ENCODE measurements around the gene AASS. TPM values are rescaled to one million over a fixed set of nuclear protein-coding genes. Genes with fewer than 3 reads are reported as not detected.

The AASS gene
- total and polyA plus RNA-seq, 2 of the 8 experiments (the other 6 are each of a cell fraction or from before 2014, with no cell fraction given) = 203 to 394 TPM

DNA sequence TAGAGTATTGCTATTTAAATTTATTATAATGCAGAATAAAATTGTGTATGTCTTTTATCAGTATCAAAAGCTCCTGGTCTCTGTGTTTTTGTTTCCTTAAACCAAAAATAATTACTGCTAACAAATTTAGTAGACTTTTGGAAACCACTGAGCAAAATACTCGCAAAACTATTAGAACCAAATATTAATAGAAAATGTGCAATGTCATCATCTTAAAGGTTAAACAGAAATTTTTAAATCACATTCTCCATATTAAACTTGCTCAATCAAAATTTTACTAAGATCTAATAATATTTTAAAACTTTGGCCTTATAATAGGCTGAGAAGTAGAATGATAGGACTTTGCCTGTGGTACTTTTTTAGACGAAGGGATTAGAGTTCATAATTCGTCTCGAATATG is 48.4 kb downstream of the AASS start (continued):
- TF ChIP-seq, protein P1, sequence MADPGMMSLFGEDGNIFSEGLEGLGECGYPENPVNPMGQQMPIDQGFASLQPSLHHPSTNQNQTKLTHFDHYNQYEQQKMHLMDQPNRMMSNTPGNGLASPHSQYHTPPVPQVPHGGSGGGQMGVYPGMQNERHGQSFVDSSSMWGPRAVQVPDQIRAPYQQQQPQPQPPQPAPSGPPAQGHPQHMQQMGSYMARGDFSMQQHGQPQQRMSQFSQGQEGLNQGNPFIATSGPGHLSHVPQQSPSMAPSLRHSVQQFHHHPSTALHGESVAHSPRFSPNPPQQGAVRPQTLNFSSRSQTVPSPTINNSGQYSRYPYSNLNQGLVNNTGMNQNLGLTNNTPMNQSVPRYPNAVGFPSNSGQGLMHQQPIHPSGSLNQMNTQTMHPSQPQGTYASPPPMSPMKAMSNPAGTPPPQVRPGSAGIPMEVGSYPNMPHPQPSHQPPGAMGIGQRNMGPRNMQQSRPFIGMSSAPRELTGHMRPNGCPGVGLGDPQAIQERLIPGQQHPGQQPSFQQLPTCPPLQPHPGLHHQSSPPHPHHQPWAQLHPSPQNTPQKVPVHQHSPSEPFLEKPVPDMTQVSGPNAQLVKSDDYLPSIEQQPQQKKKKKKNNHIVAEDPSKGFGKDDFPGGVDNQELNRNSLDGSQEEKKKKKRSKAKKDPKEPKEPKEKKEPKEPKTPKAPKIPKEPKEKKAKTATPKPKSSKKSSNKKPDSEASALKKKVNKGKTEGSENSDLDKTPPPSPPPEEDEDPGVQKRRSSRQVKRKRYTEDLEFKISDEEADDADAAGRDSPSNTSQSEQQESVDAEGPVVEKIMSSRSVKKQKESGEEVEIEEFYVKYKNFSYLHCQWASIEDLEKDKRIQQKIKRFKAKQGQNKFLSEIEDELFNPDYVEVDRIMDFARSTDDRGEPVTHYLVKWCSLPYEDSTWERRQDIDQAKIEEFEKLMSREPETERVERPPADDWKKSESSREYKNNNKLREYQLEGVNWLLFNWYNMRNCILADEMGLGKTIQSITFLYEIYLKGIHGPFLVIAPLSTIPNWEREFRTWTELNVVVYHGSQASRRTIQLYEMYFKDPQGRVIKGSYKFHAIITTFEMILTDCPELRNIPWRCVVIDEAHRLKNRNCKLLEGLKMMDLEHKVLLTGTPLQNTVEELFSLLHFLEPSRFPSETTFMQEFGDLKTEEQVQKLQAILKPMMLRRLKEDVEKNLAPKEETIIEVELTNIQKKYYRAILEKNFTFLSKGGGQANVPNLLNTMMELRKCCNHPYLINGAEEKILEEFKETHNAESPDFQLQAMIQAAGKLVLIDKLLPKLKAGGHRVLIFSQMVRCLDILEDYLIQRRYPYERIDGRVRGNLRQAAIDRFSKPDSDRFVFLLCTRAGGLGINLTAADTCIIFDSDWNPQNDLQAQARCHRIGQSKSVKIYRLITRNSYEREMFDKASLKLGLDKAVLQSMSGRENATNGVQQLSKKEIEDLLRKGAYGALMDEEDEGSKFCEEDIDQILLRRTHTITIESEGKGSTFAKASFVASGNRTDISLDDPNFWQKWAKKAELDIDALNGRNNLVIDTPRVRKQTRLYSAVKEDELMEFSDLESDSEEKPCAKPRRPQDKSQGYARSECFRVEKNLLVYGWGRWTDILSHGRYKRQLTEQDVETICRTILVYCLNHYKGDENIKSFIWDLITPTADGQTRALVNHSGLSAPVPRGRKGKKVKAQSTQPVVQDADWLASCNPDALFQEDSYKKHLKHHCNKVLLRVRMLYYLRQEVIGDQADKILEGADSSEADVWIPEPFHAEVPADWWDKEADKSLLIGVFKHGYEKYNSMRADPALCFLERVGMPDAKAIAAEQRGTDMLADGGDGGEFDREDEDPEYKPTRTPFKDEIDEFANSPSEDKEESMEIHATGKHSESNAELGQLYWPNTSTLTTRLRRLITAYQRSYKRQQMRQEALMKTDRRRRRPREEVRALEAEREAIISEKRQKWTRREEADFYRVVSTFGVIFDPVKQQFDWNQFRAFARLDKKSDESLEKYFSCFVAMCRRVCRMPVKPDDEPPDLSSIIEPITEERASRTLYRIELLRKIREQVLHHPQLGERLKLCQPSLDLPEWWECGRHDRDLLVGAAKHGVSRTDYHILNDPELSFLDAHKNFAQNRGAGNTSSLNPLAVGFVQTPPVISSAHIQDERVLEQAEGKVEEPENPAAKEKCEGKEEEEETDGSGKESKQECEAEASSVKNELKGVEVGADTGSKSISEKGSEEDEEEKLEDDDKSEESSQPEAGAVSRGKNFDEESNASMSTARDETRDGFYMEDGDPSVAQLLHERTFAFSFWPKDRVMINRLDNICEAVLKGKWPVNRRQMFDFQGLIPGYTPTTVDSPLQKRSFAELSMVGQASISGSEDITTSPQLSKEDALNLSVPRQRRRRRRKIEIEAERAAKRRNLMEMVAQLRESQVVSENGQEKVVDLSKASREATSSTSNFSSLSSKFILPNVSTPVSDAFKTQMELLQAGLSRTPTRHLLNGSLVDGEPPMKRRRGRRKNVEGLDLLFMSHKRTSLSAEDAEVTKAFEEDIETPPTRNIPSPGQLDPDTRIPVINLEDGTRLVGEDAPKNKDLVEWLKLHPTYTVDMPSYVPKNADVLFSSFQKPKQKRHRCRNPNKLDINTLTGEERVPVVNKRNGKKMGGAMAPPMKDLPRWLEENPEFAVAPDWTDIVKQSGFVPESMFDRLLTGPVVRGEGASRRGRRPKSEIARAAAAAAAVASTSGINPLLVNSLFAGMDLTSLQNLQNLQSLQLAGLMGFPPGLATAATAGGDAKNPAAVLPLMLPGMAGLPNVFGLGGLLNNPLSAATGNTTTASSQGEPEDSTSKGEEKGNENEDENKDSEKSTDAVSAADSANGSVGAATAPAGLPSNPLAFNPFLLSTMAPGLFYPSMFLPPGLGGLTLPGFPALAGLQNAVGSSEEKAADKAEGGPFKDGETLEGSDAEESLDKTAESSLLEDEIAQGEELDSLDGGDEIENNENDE (IDR thresholded peaks at IDR 0.05; ENCODE audit: insufficient replicate concordance, low read length) = peak; percentile 3

Measured in H1 (cell line).